Astrocyte of the cerebellum (primary cell): Measurements from ENCODE around the gene FAM120A.

Experiments used
- DNase-seq: peaks from one replicate; pipeline ENCODE4 v3.0.0-alpha.2; 2011; ENCODE audit warnings: low read depth
- H3K4me3 ChIP-seq: 2 replicates; pipeline ENCODE4 v1.5.1; 2011; ENCODE audit warnings: mild to moderate bottlenecking, low read depth, low read length, moderate library complexity
- CTCF ChIP-seq: IDR thresholded peaks from 2 replicates; pipeline ENCODE4 v1.5.1; 2012; ENCODE audit warnings: low read length, low read depth, moderate library complexity, mild to moderate bottlenecking; ENCODE audit errors: missing control alignments
- in situ Hi-C: cut with HindIII; loops from 2 replicates; pipeline ENCODE4 v1.10.0; 2017; ENCODE audit warnings: low sequenced_read_pairs

Gene FAM120A

GRCh38 chr9:93601063-93601462 lies 149.6 kb downstream of the FAM120A start:
- no peak for TF ChIP-seq CTCF
- no peak overlapping the region for H3K4me3 ChIP-seq
- no peak for DNase-seq
- in situ Hi-C loops = no loop called here

GRCh38 chr9:93601666-93602065 lies 150.2 kb downstream of the FAM120A start:
- no peak overlapping the region for H3K4me3 ChIP-seq
- in situ Hi-C loops = no loop called here
- no peak for TF ChIP-seq CTCF
- no peak for DNase-seq

GRCh38 chr9:93603011-93603410 lies 151.5 kb downstream of the FAM120A start:
- no peak for TF ChIP-seq CTCF
- in situ Hi-C loops = no loop called here
- DNase-seq = no peak
- no peak overlapping the region for H3K4me3 ChIP-seq

GRCh38 chr9:93603906-93604326 lies 152.4 kb downstream of the FAM120A start:
- no peak overlapping the region for H3K4me3 ChIP-seq
- DNase-seq = no peak
- no peak for TF ChIP-seq CTCF
- in situ Hi-C loops = no loop called here

- DNase-seq = no peak
- H3K4me3 ChIP-seq = no peak overlapping the region
- no peak for TF ChIP-seq CTCF
- in situ Hi-C loops = no loop called here
These were observed 154.7 kb downstream of the FAM120A start for GRCh38 chr9:93606187-93606586.

GRCh38 chr9:93610206-93610605 lies 158.7 kb downstream of the FAM120A start:
- in situ Hi-C loops = no loop called here
- TF ChIP-seq CTCF = no peak
- no peak for DNase-seq
- H3K4me3 ChIP-seq = no peak overlapping the region
